ENCODE data around the gene NF2. TPM values are rescaled to one million over a fixed set of nuclear protein-coding genes. Genes with fewer than 3 reads are reported as not detected.

Gene NF2
- total and polyA plus RNA-seq, 12 donors, result 12.2 to 67.4 (median 45.5) TPM

DNA sequence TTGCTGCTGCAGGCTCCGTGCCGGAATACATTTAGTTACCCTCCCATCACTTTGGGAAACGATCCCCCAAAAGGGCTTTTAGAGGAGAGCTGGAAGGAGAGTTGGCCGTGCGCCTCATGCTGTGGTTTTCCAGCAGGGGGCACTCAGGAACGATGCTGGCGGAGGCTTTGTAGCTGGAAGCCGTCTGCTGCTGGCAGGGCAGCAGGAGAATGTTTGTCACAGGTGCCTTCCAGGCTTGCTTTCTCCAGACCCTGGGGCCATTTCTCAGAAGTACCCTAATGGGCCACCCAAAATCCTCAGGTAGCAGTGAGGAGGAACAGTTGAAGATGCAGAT lies 86.4 kb downstream of the NF2 start:
- Histone ChIP-seq H3K4me1 (replicated peaks in 1 of 2) (peaks cover 12 to 29% of the 10 kb centered on the region in 2 donors), H3K9me3 (replicated peaks in 1 of 3) (no peaks in the 10 kb centered on the region), H3K36me3 (replicated peaks in 1 of 2) (peaks cover 0 to 4% of the 10 kb centered on the region in 2 donors), H3K4me3 (no peak overlapping the region), H3K27me3 (no peaks in the 10 kb centered on the region), H3K27ac (no peak overlapping the region)
- peak; percentile 68 to 82 (median 76) for DNase-seq
- intact Hi-C loops (cut with DNase I), result no loop called here
- TF ChIP-seq, protein P1, sequence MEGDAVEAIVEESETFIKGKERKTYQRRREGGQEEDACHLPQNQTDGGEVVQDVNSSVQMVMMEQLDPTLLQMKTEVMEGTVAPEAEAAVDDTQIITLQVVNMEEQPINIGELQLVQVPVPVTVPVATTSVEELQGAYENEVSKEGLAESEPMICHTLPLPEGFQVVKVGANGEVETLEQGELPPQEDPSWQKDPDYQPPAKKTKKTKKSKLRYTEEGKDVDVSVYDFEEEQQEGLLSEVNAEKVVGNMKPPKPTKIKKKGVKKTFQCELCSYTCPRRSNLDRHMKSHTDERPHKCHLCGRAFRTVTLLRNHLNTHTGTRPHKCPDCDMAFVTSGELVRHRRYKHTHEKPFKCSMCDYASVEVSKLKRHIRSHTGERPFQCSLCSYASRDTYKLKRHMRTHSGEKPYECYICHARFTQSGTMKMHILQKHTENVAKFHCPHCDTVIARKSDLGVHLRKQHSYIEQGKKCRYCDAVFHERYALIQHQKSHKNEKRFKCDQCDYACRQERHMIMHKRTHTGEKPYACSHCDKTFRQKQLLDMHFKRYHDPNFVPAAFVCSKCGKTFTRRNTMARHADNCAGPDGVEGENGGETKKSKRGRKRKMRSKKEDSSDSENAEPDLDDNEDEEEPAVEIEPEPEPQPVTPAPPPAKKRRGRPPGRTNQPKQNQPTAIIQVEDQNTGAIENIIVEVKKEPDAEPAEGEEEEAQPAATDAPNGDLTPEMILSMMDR (IDR thresholded peaks at IDR 0.05), result peak; percentile 61 to 80 (median 72)
- no peak for TF ChIP-seq POLR2A (IDR thresholded peaks at IDR 0.05)
- 11 to 49% (median 23%) methylated on average over 8 of the region's 8 CpGs for WGBS, 4 donors

DNA sequence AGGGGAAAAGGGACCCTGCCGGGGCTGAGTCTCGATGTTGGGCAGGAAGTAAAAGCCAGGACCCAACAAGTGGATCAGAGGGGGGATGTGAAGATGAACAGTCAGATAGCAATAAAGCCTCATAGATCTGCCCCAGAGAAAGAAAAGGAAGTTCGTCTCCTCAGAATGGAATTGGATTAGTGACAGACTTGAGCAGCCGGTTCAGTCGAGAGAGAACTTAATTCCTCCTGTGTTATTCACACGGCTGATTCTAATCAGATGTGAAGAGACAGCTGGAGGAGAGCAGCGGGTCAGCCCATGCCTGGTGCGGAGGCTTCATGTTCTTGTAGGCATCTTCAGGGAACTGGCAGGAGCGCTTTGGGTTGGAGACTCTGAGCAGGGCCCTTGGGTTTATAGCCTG lies 87.0 kb downstream of the NF2 start:
- Histone ChIP-seq H3K27ac (no peak overlapping the region), H3K4me3 (no peak overlapping the region), H3K9me3 (replicated peaks in 1 of 3) (no peaks in the 10 kb centered on the region), H3K27me3 (no peaks in the 10 kb centered on the region), H3K36me3 (replicated peaks in 1 of 2) (peaks cover 0 to 10% of the 10 kb centered on the region in 2 donors), H3K4me1 (replicated peaks in 1 of 2) (peaks cover 12 to 29% of the 10 kb centered on the region in 2 donors)
- 75 to 77% (median 75%) methylated on average over 7 to 9 of the region's 9 CpGs for WGBS, 4 donors
- no peak for DNase-seq
- intact Hi-C loops (cut with DNase I), result no loop called here
- TF ChIP-seq POLR2A (IDR thresholded peaks at IDR 0.05), result no peak

DNA sequence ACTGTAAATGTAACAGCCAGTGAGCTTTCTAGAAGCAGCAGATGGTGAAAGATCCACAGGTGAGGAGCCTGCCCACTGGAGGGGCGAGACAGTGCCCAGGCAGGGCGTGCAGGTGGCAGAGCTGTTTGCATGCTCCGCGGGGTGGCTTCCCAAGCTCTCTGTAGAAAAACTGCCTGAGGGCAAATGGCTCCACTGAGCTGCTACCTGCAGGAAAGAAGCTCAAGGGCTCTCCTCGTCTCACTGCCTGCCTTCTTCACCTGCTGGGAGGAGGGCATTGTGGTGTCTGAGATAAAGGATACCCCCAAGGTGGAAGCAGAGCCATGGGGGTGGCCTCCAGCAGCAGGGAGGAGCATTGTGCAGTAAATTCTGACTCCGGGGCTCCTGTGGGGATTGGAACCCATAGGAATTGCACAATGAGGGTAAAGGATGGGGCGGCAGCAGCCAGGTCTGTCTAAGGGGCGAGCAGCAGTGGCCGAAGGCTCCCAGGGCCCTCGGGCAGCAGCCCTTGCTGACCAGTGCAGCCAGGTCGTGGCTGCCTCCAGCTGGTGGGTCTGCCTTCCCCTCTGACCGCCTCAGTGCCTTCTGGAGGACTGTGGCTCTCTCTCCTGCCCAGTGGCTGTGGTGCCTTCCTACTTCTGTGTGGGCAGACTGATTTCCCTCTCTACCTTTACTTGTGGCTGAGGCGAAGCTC lies 88.3 kb downstream of the NF2 start:
- intact Hi-C loops (cut with DNase I), result no loop called here
- no peak for TF ChIP-seq POLR2A (IDR thresholded peaks at IDR 0.05)
- TF ChIP-seq, protein P1 (IDR thresholded peaks at IDR 0.05), result no peak
- Histone ChIP-seq H3K4me1 (replicated peaks in 1 of 2) (peaks cover 12 to 27% of the 10 kb centered on the region in 2 donors), H3K4me3 (no peak overlapping the region), H3K36me3 (replicated peaks in 1 of 2) (peaks cover 0 to 13% of the 10 kb centered on the region in 2 donors), H3K27me3 (no peaks in the 10 kb centered on the region), H3K9me3 (replicated peaks in 1 of 3) (no peaks in the 10 kb centered on the region), H3K27ac (no peak overlapping the region)
- DNase-seq, result no peak
- WGBS, 4 donors, result 91 to 96% (median 93%) methylated on average over 10 to 13 of the region's 13 CpGs

DNA sequence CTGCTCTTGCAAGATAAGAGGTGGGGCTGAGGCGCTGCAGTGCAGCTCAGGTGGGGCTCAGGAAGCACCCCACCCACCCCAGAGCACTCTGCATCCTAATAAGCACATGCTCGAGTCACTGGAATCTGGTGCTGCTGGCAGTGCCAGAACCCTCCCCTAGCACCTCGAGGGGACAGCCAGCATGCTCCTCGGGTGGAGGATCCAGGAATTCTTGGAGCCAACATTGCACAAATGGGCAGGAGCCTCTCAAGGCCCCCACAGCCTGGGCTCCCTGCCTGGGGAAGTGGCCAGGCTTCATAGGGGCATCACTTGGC lies 88.9 kb downstream of the NF2 start:
- intact Hi-C loops (cut with DNase I), result no loop called here
- peaks cover 0 to 13% of the 10 kb centered on the region in 2 donors for H3K36me3 ChIP-seq (replicated peaks in 1 of 2)
- H3K9me3 ChIP-seq (replicated peaks in 1 of 3), result no peaks in the 10 kb centered on the region
- 20 to 83% (median 45%) methylated on average over 1 to 4 of the region's 4 CpGs for WGBS, 4 donors
- DNase-seq, result no peak
- no peak overlapping the region for H3K4me3 ChIP-seq
- peak overlapping the region in 2 of 5 donors; percentile 32 to 33 for H3K27ac ChIP-seq
- no peaks in the 10 kb centered on the region for H3K27me3 ChIP-seq
- H3K4me1 ChIP-seq (replicated peaks in 1 of 2), result peaks cover 12 to 23% of the 10 kb centered on the region in 2 donors
- no peak for TF ChIP-seq POLR2A (IDR thresholded peaks at IDR 0.05)
- TF ChIP-seq, protein P1 (IDR thresholded peaks at IDR 0.05), result no peak

DNA sequence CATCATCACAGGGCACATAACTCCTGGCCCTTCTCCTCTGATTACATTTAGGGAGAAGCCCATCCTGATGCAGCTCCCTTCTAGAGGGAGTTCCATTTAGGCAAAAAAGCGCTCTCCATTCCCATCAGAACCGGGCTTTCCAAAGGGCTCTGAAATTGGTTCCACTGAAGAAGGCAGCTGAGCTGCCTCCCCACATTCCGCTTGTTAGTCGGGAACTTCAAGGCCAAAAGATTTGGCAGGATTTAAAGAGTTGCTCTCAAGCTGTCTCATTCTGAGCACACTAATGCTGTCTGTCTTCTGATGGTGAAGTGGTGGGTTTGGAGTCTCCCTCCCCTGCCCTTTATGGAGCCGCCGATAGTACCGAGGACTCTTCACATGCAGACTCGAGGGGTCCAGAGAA lies 89.7 kb downstream of the NF2 start:
- H3K4me1 ChIP-seq (replicated peaks in 1 of 2), result peaks cover 12 to 21% of the 10 kb centered on the region in 2 donors
- no peaks in the 10 kb centered on the region for H3K9me3 ChIP-seq (replicated peaks in 1 of 3)
- DNase-seq, result peak in 3 of 7 donors; percentile 49 to 55 (median 54)
- 32 to 48% (median 42%) methylated on average over 7 to 8 of the region's 8 CpGs for WGBS, 4 donors
- no peak overlapping the region for H3K4me3 ChIP-seq
- TF ChIP-seq, protein P1 (IDR thresholded peaks at IDR 0.05), result no peak
- no peak for TF ChIP-seq POLR2A (IDR thresholded peaks at IDR 0.05)
- H3K36me3 ChIP-seq (replicated peaks in 1 of 2), result peaks cover 0 to 13% of the 10 kb centered on the region in 2 donors
- H3K27ac ChIP-seq, result peak overlapping the region in 2 of 5 donors; percentile 32 to 33
- intact Hi-C loops (cut with DNase I), result no loop called here
- no peaks in the 10 kb centered on the region for H3K27me3 ChIP-seq
